Neural cell (in vitro differentiated cells): Measurements from ENCODE around the gene COL23A1. TPM values are rescaled to one million over a fixed set of nuclear protein-coding genes. Genes with fewer than 3 reads are reported as not detected.

Experiments used
- H2AFZ ChIP-seq: fragments of 200-600, 300-800 bp; sonication (generic), shearing (Covaris generic); 2 replicates; pipeline ENCODE4 v1.6.0; 2014; ENCODE audit warnings: low read depth, mild to moderate bottlenecking, antibody characterized with exemption, low read length, moderate library complexity
- H3F3A ChIP-seq: fragments of 200-600 bp; shearing (Covaris generic); 2 replicates; pipeline ENCODE4 v1.6.1; 2016; ENCODE audit warnings: mild to moderate bottlenecking, moderate library complexity, mixed read lengths, antibody characterized with exemption, low read length; ENCODE audit not compliant: insufficient read depth, poor library complexity, severe bottlenecking
- H3K27ac ChIP-seq: fragments of 200-600, 300-800 bp; sonication (generic), shearing (Covaris generic); 2 replicates; pipeline ENCODE4 v1.5.1; 2014; ENCODE audit warnings: mild to moderate bottlenecking, low read length, moderate library complexity
- H3K27me3 ChIP-seq: fragments of 300-800, 200-600 bp; sonication (generic), shearing (Covaris generic); 2 replicates; pipeline ENCODE4 v1.6.0; 2014; ENCODE audit warnings: mild to moderate bottlenecking, low read depth, low read length, moderate library complexity; ENCODE audit not compliant: insufficient read depth
- H3K36me3 ChIP-seq: fragments of 300-800, 200-600 bp; sonication (generic), shearing (Covaris generic); 2 replicates; pipeline ENCODE4 v1.5.1; 2014; ENCODE audit warnings: mild to moderate bottlenecking, antibody characterized with exemption, low read length, moderate library complexity; ENCODE audit not compliant: insufficient read depth
- H3K4me2 ChIP-seq: fragments of 300-800, 200-600 bp; sonication (generic), shearing (Covaris generic); 2 replicates; pipeline ENCODE4 v1.6.0; 2014; ENCODE audit warnings: mild to moderate bottlenecking, low read length
- H3K4me3 ChIP-seq: fragments of 300-800, 200-600 bp; sonication (generic), shearing (Covaris generic); 2 replicates; pipeline ENCODE4 v1.5.1; 2014; ENCODE audit warnings: mild to moderate bottlenecking, low read length, moderate library complexity
- H3K79me2 ChIP-seq: fragments of 200-600 bp; shearing (Covaris generic); replicated peaks from 2 replicates; pipeline ENCODE4 v1.6.0; 2014; ENCODE audit warnings: mild to moderate bottlenecking, low read length, moderate library complexity; ENCODE audit not compliant: insufficient read depth
- H3K9ac ChIP-seq: fragments of 300-800, 200-600 bp; sonication (generic), shearing (Covaris generic); 2 replicates; pipeline ENCODE4 v1.6.1; 2016; ENCODE audit warnings: mild to moderate bottlenecking, low read length, mixed read lengths
- H3K9me2 ChIP-seq: fragments of 200-600 bp; shearing (Covaris generic); 2 replicates; pipeline ENCODE4 v1.6.1; 2016; ENCODE audit warnings: mild to moderate bottlenecking, low read length, mixed read lengths; ENCODE audit not compliant: insufficient read depth
- H3K9me3 ChIP-seq: fragments of 200-600, 300-800 bp; sonication (generic), shearing (Covaris generic); 2 replicates; pipeline ENCODE4 v1.6.1; 2016; ENCODE audit warnings: mild to moderate bottlenecking, mixed run types, low read length, moderate library complexity, mixed read lengths
- H4K20me1 ChIP-seq: fragments of 200-600 bp; shearing (Covaris generic); 2 replicates; pipeline ENCODE4 v1.6.1; 2016; ENCODE audit warnings: mild to moderate bottlenecking, mixed run types; ENCODE audit not compliant: insufficient read depth
- CTCF ChIP-seq: fragments of 450-650 bp; IDR thresholded peaks from 2 replicates; pipeline ENCODE4 v1.5.1; 2014; ENCODE audit warnings: antibody characterized with exemption, mild to moderate bottlenecking, moderate library complexity; ENCODE audit not compliant: poor library complexity, severe bottlenecking
- EP300 ChIP-seq: fragments of 450-650 bp; conservative IDR thresholded peaks from 2 replicates; pipeline ENCODE4 v1.6.1; 2014; ENCODE audit warnings: antibody characterized with exemption, mild to moderate bottlenecking, moderate library complexity; ENCODE audit not compliant: poor library complexity, severe bottlenecking
- EZH2 ChIP-seq: fragments of 200-600, 300-800 bp; shearing (Covaris generic), sonication (generic); IDR thresholded peaks from 2 replicates; pipeline ENCODE4 v1.6.1; 2014; ENCODE audit warnings: antibody characterized with exemption, low read length, borderline replicate concordance, mild to moderate bottlenecking; ENCODE audit not compliant: insufficient read depth, poor library complexity, severe bottlenecking
- MXI1 ChIP-seq: fragments of 450-650 bp; conservative IDR thresholded peaks from 2 replicates; pipeline ENCODE4 v1.6.1; 2014; ENCODE audit warnings: antibody characterized with exemption, mild to moderate bottlenecking; ENCODE audit not compliant: poor library complexity, severe bottlenecking
- POLR2AphosphoS5 ChIP-seq: IDR thresholded peaks from 2 replicates; pipeline ENCODE4 v1.6.1; 2012
- RAD21 ChIP-seq: fragments of 450-650 bp; conservative IDR thresholded peaks from 2 replicates; pipeline ENCODE4 v1.6.1; 2014; ENCODE audit warnings: antibody characterized with exemption, mild to moderate bottlenecking, moderate library complexity
- REST ChIP-seq: IDR thresholded peaks from 2 replicates; pipeline ENCODE4 v1.6.1; 2012; ENCODE audit warnings: borderline replicate concordance
- SMC3 ChIP-seq: fragments of 450-650 bp; conservative IDR thresholded peaks from 2 replicates; pipeline ENCODE4 v1.6.1; 2014; ENCODE audit warnings: antibody characterized with exemption, mild to moderate bottlenecking, moderate library complexity; ENCODE audit not compliant: poor library complexity
- TAF1 ChIP-seq: IDR thresholded peaks from 2 replicates; pipeline ENCODE4 v1.6.1; 2012; ENCODE audit warnings: low read depth
- polyA plus RNA-seq: library from polyadenylated mRNA; depleted of rRNA; stranded (reverse); fragments of >200 nt; gene quantifications from 2 replicates; pipeline ENCODE4 v1.2.3, GENCODE V29; 2014

Gene COL23A1
- polyA plus RNA-seq, 1 donor from 2014 or later = not detected

- H3K27ac ChIP-seq = no peak overlapping the region
- H3K4me3 ChIP-seq = no peak overlapping the region
- no peaks in the 10 kb centered on the region for H3K36me3 ChIP-seq
- H2AFZ ChIP-seq = no peak overlapping the region
- H3K79me2 ChIP-seq = no peaks in the 10 kb centered on the region
- H3F3A ChIP-seq = no peaks in the 10 kb centered on the region
- H3K4me2 ChIP-seq = no peak overlapping the region
- H4K20me1 ChIP-seq = no peaks in the 10 kb centered on the region
- H3K9ac ChIP-seq = no peak overlapping the region
- no peaks in the 10 kb centered on the region for H3K9me2 ChIP-seq
- no peaks in the 10 kb centered on the region for H3K27me3 ChIP-seq
- no peaks in the 10 kb centered on the region for H3K9me3 ChIP-seq
- no peak for TF ChIP-seq EZH2
- TF ChIP-seq SMC3 = no peak
These were observed 137.0 kb downstream of the COL23A1 start for GRCh38 chr5:178453224-178453623.

- Histone ChIP-seq H3K9ac (no peak overlapping the region), H2AFZ (no peak overlapping the region), H3K4me3 (no peak overlapping the region), H3K27ac (no peak overlapping the region), H3K79me2 (no peaks in the 10 kb centered on the region), H3K36me3 (no peaks in the 10 kb centered on the region), H3K9me3 (no peaks in the 10 kb centered on the region), H3K9me2 (no peaks in the 10 kb centered on the region), H3F3A (no peaks in the 10 kb centered on the region), H3K27me3 (no peaks in the 10 kb centered on the region), H3K4me2 (no peak overlapping the region), H4K20me1 (no peaks in the 10 kb centered on the region)
- no peak for TF ChIP-seq REST
- TF ChIP-seq CTCF = no peak
- TF ChIP-seq SMC3 = no peak
- no peak for TF ChIP-seq EZH2
- TF ChIP-seq POLR2AphosphoS5 = no peak
- TF ChIP-seq RAD21 = no peak
- TF ChIP-seq MXI1 = no peak
- TF ChIP-seq TAF1 = no peak
- TF ChIP-seq EP300 = no peak
These were observed 139.8 kb downstream of the COL23A1 start for GRCh38 chr5:178450121-178451028.
